Ascending aorta (tissue), 2 donors: ENCODE data around the gene EPB41L2. TPM values are rescaled to one million over a fixed set of nuclear protein-coding genes. Genes with fewer than 3 reads are reported as not detected.

ENCODE experiments used
- DNase-seq, 2 donors: peaks; one replicate each; pipeline ENCODE4 v3.0.0-alpha.2; 2019; ENCODE audit warnings: low spot score in 2 of 2
- H3K27ac ChIP-seq, 2 donors: fragments of 200-600 bp; sonication (generic); one replicate each; pipeline ENCODE4 v1.5.1; 2016 to 2017; ENCODE audit warnings: mild to moderate bottlenecking in 1 of 2
- H3K27me3 ChIP-seq: fragments of 200-600 bp; sonication (generic); one replicate; pipeline ENCODE4 v1.5.1; 2017
- H3K36me3 ChIP-seq, 2 donors: fragments of 200-600 bp; sonication (generic); one replicate each; pipeline ENCODE4 v1.5.1; 2016
- H3K4me1 ChIP-seq, 2 donors: fragments of 200-600 bp; sonication (generic); one replicate each; pipeline ENCODE4 v1.5.1; 2016 to 2017; ENCODE audit warnings: mild to moderate bottlenecking in 1 of 2
- H3K4me3 ChIP-seq, 2 donors: fragments of 200-600 bp; sonication (generic); one replicate each; pipeline ENCODE4 v1.5.1; 2016 to 2017; ENCODE audit warnings: mild to moderate bottlenecking in 1 of 2
- H3K9me3 ChIP-seq, 2 donors: fragments of 200-600 bp; sonication (generic); one replicate each; pipeline ENCODE4 v1.5.1; 2016
- intact Hi-C: fragments of 100-400 bp; cut with DNase I; formaldehyde crosslinking; loops from one replicate; pipeline ENCODE4 v1.15.1; 2023
- total RNA-seq: library from RNA; depleted of rRNA; stranded (reverse); fragments of >200 nt; gene quantifications from one replicate; pipeline ENCODE4 v1.1.0, GENCODE V29; 2016
- TF ChIP-seq, protein P1 (sequence below), 3 experiments: fragments of 200-600 bp in 2 of 3; fragments of 450-650 bp in 1 of 3; sonication (generic) in 2 of 3; IDR thresholded peaks; one replicate each; pipeline ENCODE4 v1.5.1; 2016 to 2019; ENCODE audit warnings: antibody characterized with exemption in 3 of 3, mild to moderate bottlenecking in 1 of 3, moderate library complexity in 1 of 3

The EPB41L2 gene
- total RNA-seq, 1 donor from 2014 or later: 163 TPM

DNA sequence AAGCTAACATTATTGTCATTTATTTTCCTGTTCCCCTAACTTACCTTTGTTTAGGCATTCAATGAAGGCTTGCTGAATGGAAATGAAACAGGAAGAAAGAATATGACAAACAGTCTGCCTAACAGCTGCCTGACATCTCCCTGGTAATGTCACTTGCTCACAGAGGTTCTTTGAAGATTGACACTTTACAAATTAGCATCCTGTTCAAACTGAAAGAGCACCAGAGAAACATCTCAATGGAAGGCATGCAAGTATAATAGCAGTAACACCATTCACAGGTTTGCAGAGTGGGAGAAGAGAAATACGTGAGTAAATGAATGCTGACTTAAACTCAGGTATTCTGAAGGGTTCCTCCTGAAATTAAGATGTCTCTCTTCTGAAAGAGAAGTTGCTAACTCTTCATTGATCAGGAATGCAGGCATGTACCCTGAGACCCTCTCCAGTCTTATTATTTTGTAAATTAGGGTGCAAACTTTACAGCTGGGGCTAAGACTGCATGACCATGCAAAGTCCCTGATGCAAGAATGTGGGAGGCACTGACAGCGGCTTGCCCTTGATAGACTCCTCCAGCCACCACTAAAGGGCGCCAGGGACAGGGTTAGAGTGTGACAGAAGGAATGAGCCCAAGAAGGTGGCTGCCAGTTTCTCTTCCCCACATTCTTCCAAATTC is 237.1 kb downstream of the EPB41L2 start:
- Histone ChIP-seq H3K9me3 (no peaks in the 10 kb centered on the region), H3K4me3 (no peak overlapping the region), H3K4me1 (no peaks in the 10 kb centered on the region), H3K27me3 (no peaks in the 10 kb centered on the region), H3K36me3 (no peaks in the 10 kb centered on the region), H3K27ac (no peak overlapping the region)
- intact Hi-C loops: no loop called here
- DNase-seq: no peak
- TF ChIP-seq, protein P1, sequence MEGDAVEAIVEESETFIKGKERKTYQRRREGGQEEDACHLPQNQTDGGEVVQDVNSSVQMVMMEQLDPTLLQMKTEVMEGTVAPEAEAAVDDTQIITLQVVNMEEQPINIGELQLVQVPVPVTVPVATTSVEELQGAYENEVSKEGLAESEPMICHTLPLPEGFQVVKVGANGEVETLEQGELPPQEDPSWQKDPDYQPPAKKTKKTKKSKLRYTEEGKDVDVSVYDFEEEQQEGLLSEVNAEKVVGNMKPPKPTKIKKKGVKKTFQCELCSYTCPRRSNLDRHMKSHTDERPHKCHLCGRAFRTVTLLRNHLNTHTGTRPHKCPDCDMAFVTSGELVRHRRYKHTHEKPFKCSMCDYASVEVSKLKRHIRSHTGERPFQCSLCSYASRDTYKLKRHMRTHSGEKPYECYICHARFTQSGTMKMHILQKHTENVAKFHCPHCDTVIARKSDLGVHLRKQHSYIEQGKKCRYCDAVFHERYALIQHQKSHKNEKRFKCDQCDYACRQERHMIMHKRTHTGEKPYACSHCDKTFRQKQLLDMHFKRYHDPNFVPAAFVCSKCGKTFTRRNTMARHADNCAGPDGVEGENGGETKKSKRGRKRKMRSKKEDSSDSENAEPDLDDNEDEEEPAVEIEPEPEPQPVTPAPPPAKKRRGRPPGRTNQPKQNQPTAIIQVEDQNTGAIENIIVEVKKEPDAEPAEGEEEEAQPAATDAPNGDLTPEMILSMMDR (IDR thresholded peaks at IDR 0.05): no peak

DNA sequence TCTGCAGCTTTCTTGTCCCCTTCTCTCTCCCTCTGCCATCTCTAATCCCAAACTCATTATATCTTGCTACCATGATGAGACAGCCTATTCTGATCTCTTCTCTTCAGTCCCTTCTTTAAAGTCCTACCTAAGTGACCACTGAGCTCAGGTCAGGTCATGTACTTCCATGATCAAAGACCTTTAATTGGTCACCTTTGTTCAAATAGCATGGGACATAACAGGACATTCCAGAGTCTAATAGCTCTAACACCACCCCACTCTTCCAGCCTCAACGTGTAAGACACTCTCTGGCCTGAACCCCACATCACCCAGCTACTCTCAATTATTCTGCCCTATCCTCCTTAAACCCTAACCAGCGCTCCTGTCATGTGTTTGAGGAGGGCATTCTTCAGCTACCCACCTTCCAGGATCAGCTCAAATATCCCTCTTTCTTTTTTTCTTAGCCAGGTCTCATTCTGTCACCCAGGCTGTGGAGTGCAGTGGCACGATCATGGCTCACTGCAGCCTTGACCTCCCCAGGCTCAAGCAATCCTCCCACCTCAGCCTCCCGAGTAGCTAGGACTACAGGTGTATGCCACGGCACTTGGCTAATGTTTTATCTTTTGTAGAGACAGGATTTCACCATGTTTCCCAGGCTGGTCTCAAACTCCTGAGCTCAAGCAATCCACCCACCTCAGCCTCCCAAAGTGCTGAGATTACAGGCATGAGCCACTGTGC is 237.9 kb downstream of the EPB41L2 start:
- Histone ChIP-seq H3K9me3 (no peaks in the 10 kb centered on the region), H3K4me3 (no peak overlapping the region), H3K27ac (no peak overlapping the region), H3K27me3 (no peaks in the 10 kb centered on the region), H3K4me1 (no peaks in the 10 kb centered on the region), H3K36me3 (no peaks in the 10 kb centered on the region)
- TF ChIP-seq, protein P1 (IDR thresholded peaks at IDR 0.05): no peak
- DNase-seq: no peak
- intact Hi-C loops: no loop called here

DNA sequence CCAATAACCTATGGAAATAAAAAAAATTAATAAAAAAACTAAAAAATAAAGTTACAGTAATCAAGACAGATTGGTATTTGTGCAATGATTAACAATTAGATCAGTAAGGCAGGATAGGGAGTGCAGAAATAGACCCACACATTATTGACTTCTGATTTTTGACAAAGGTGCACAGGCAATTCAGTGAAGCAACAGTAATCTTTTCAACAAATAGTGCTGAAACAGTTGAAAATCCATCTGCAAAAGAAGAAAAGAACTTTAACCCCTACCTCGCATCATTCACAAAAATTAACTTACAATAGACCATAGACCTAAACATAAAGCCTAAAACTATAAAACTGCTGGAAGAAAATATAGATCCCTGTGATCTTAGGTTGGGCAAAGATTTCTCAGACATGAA is 240.3 kb downstream of the EPB41L2 start:
- no peak for DNase-seq
- Histone ChIP-seq H3K4me1 (no peaks in the 10 kb centered on the region), H3K4me3 (no peak overlapping the region), H3K36me3 (no peaks in the 10 kb centered on the region), H3K27me3 (no peaks in the 10 kb centered on the region), H3K27ac (no peak overlapping the region), H3K9me3 (peaks cover 0 to 3% of the 10 kb centered on the region in 2 donors)
- TF ChIP-seq, protein P1 (IDR thresholded peaks at IDR 0.05): no peak
- intact Hi-C loops: no loop called here

DNA sequence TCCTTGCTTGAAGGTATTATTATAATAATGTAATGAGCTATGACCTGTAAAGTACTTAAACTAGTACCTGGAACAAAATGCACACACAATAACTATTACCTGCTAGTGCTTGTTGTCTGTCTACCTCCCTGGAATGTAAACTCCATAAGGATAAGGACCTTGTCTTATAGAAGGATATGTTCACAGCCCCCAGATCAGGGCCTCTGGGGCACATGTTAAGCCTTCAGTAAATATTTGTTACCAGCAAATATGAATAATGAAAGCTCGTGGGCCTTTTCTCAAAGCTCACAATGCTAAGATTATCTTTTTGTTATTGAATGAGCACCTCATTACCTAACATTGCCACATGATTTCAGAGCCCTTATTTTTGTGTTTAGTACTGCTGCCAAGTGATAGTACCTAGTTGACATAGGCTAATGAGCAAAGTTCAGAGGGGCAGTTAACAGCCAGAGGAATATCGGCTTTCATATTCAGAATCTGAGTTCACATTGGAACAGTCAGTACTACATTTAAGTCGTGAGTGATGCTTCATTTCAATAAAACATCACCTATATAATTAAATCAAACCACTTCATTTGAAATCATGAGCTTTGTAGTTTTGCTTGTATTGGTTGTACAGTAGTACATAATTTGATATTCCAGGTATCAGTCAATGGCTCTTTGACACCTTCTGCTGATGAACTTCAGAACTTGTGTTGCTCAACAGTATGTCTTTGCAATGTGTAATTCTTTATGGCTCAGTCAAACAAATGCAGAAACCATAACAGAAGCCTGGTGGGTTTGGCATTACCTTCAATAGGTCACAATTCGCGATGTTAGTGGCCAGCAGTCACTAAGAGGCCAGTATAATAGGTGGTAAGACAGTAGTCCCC is 247.6 kb downstream of the EPB41L2 start:
- Histone ChIP-seq H3K4me3 (no peak overlapping the region), H3K27me3 (no peaks in the 10 kb centered on the region), H3K9me3 (peaks cover 0 to 3% of the 10 kb centered on the region in 2 donors), H3K27ac (no peak overlapping the region), H3K36me3 (no peaks in the 10 kb centered on the region), H3K4me1 (no peaks in the 10 kb centered on the region)
- intact Hi-C loops: no loop called here
- no peak for DNase-seq
- TF ChIP-seq, protein P1 (IDR thresholded peaks at IDR 0.05): no peak

DNA sequence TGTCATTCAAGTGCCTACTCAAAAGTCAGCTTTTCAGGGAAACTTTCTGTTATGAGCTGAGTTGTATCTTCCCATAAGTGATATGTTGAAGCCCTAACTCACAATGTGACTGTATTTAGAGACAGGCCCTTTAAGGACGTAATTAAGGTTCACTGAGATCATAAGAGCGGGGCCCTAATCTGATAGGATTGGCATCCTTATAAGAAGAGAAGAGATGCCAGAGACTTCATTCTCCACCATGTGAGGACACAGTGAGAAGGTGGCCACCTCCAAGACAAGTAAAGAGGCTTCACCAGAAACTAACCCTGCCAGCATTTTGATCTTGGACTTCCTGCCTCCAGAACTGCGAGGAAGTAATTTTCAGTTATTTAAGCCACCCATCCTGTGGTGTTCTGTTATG is 248.5 kb downstream of the EPB41L2 start:
- Histone ChIP-seq H3K4me1 (no peaks in the 10 kb centered on the region), H3K27me3 (no peaks in the 10 kb centered on the region)
- intact Hi-C loops: no loop called here

More for the DNA sequence above, 248.5 kb downstream of the EPB41L2 start:
- TF ChIP-seq, protein P1 (IDR thresholded peaks at IDR 0.05): no peak
- Histone ChIP-seq H3K9me3 (peaks cover 0 to 3% of the 10 kb centered on the region in 2 donors), H3K36me3 (no peaks in the 10 kb centered on the region), H3K27ac (no peak overlapping the region), H3K4me3 (no peak overlapping the region)
- no peak for DNase-seq
